Fibroblast of lung (primary cell): Measurements from ENCODE around the gene MAML3. TPM values are rescaled to one million over a fixed set of nuclear protein-coding genes. Genes with fewer than 3 reads are reported as not detected.

ENCODE experiments used
- DNase-seq, 2 donors: peaks; one replicate each; pipeline versions ENCODE4 v3.0.0 to v3.0.0-alpha.2; 2010; ENCODE audit warnings: low read depth in 2 of 2
- H2AFZ ChIP-seq: 2 replicates; pipeline ENCODE4 v1.5.1; 2012; ENCODE audit warnings: low read length, control low read depth, inconsistent platforms
- H3K27ac ChIP-seq: 2 replicates; pipeline ENCODE4 v1.5.1; 2011; ENCODE audit warnings: low read length, control low read depth; ENCODE audit not compliant: insufficient read depth
- H3K27me3 ChIP-seq: 2 replicates; pipeline ENCODE4 v1.5.1; 2011; ENCODE audit warnings: mild to moderate bottlenecking, low read length; ENCODE audit not compliant: control insufficient read depth, insufficient read depth
- H3K36me3 ChIP-seq: 2 replicates; pipeline ENCODE4 v1.5.1; 2011; ENCODE audit warnings: low read length; ENCODE audit not compliant: control insufficient read depth, insufficient read depth
- H3K4me1 ChIP-seq: 2 replicates; pipeline ENCODE4 v1.5.1; 2011; ENCODE audit warnings: low read length; ENCODE audit not compliant: control insufficient read depth, insufficient read depth; ENCODE audit errors: extremely low read depth
- H3K4me2 ChIP-seq: 2 replicates; pipeline ENCODE4 v1.5.1; 2011; ENCODE audit warnings: low read length, control low read depth; ENCODE audit not compliant: insufficient read depth; ENCODE audit errors: extremely low read depth
- H3K4me3 ChIP-seq, 4 experiments: fragments of 200-600 bp in 1 of 4; sonication (generic) in 1 of 4; replicated peaks in 1 of 4; 2 replicates each; pipeline ENCODE4 v1.5.1; 2011 to 2016; ENCODE audit warnings: low read length in 4 of 4, low read depth in 3 of 4, mild to moderate bottlenecking in 3 of 4, control low read depth in 2 of 4, inconsistent platforms in 1 of 4, mixed read lengths in 1 of 4; ENCODE audit not compliant: insufficient read depth in 1 of 4; ENCODE audit errors: control extremely low read depth in 1 of 4
- H3K79me2 ChIP-seq: 2 replicates; pipeline ENCODE4 v1.5.1; 2012; ENCODE audit warnings: mild to moderate bottlenecking, low read length, inconsistent platforms; ENCODE audit not compliant: control insufficient read depth, insufficient read depth
- H3K9ac ChIP-seq: 2 replicates; pipeline ENCODE4 v1.5.1; 2011; ENCODE audit warnings: mild to moderate bottlenecking, low read length, control low read depth; ENCODE audit not compliant: insufficient read depth
- H3K9me3 ChIP-seq: 2 replicates; pipeline ENCODE4 v1.5.1; 2012; ENCODE audit warnings: low read depth, low read length; ENCODE audit not compliant: control insufficient read depth, insufficient read depth
- H4K20me1 ChIP-seq: 2 replicates; pipeline ENCODE4 v1.5.1; 2011; ENCODE audit warnings: low read length; ENCODE audit not compliant: control insufficient read depth, insufficient read depth; ENCODE audit errors: extremely low read depth
- CTCF ChIP-seq, 2 donors: IDR thresholded peaks in 1 of 2; conservative IDR thresholded peaks in 1 of 2; 1 replicate in 1 of 2; 2 replicates in 1 of 2; pipeline ENCODE4 v1.5.1; 2011 to 2012; ENCODE audit warnings: low read length in 2 of 2, control low read depth in 1 of 2, inconsistent platforms in 1 of 2, low read depth in 1 of 2, mild to moderate bottlenecking in 1 of 2
- EZH2 ChIP-seq: IDR thresholded peaks from 2 replicates; pipeline ENCODE4 v1.5.1; 2012; ENCODE audit warnings: low read length, control low read depth, mild to moderate bottlenecking; ENCODE audit errors: missing control alignments
- polyA plus RNA-seq, 2 donors: library from polyadenylated mRNA; depleted of rRNA in 1 of 2; stranded (reverse) in 1 of 2; unstranded in 1 of 2; fragments of >200 nt; gene quantifications; 2 replicates each; pipeline ENCODE4 v1.2.1, GENCODE V29; 2011 to 2012; ENCODE audit warnings: missing spikeins in 1 of 2
- total RNA-seq: library from RNA; depleted of rRNA; stranded (reverse); fragments of >200 nt; gene quantifications from 2 replicates; pipeline ENCODE4 v1.2.1, GENCODE V29; 2014

MAML3 gene
- total and polyA plus RNA-seq, 2 donors (not counting 1 experiment from before 2014, with no cell fraction given): 2.0 to 2.8 TPM

GRCh38 chr4:140108713-140109230 lies 45.2 kb downstream of the MAML3 start:
- Histone ChIP-seq H2AFZ (no peak overlapping the region), H3K4me2 (no peak overlapping the region), H3K27me3 (no peaks in the 10 kb centered on the region), H3K27ac (no peak overlapping the region), H4K20me1 (no peaks in the 10 kb centered on the region), H3K36me3 (no peaks in the 10 kb centered on the region), H3K9me3 (no peaks in the 10 kb centered on the region), H3K4me3 (no peak overlapping the region), H3K79me2 (no peaks in the 10 kb centered on the region), H3K9ac (no peak overlapping the region), H3K4me1 (peaks cover 4% of the 10 kb centered on the region)
- DNase-seq: no peak
- no peak for TF ChIP-seq EZH2
- no peak for TF ChIP-seq CTCF (conservative IDR thresholded peaks at IDR 0.05 in 1 of 2, IDR thresholded peaks at IDR 0.05 in 1 of 2; ENCODE audit: low read depth in 1 of 2, low read length in 2 of 2)

GRCh38 chr4:140108243-140108642 lies 45.7 kb downstream of the MAML3 start:
- DNase-seq: no peak
- Histone ChIP-seq H2AFZ (no peak overlapping the region), H3K27ac (no peak overlapping the region), H3K4me2 (no peak overlapping the region), H3K36me3 (no peaks in the 10 kb centered on the region), H3K27me3 (no peaks in the 10 kb centered on the region), H3K4me1 (peaks cover 4% of the 10 kb centered on the region), H3K9me3 (no peaks in the 10 kb centered on the region), H4K20me1 (no peaks in the 10 kb centered on the region), H3K9ac (no peak overlapping the region), H3K79me2 (no peaks in the 10 kb centered on the region), H3K4me3 (no peak overlapping the region)
- TF ChIP-seq CTCF (conservative IDR thresholded peaks at IDR 0.05 in 1 of 2, IDR thresholded peaks at IDR 0.05 in 1 of 2; ENCODE audit: low read depth in 1 of 2, low read length in 2 of 2): no peak
- TF ChIP-seq EZH2: no peak

- TF ChIP-seq CTCF (conservative IDR thresholded peaks at IDR 0.05 in 1 of 2, IDR thresholded peaks at IDR 0.05 in 1 of 2; ENCODE audit: low read depth in 1 of 2, low read length in 2 of 2): no peak
- no peak for TF ChIP-seq EZH2
- H3K4me2 ChIP-seq: no peak overlapping the region
- H3K79me2 ChIP-seq: no peaks in the 10 kb centered on the region
- H3K4me1 ChIP-seq: no peaks in the 10 kb centered on the region
- no peaks in the 10 kb centered on the region for H3K27me3 ChIP-seq
- no peak overlapping the region for H3K9ac ChIP-seq
- H3K27ac ChIP-seq: no peak overlapping the region
- H3K9me3 ChIP-seq: no peaks in the 10 kb centered on the region
- H2AFZ ChIP-seq: no peak overlapping the region
- no peaks in the 10 kb centered on the region for H4K20me1 ChIP-seq
- H3K36me3 ChIP-seq: no peaks in the 10 kb centered on the region
- H3K4me3 ChIP-seq: no peak overlapping the region
- DNase-seq: no peak
Observed at GRCh38 chr4:140106289-140106844, 47.6 kb downstream of the MAML3 start.
